CD4-positive, alpha-beta T cell treated with Interleukin-10 for 1 hour (primary cell): ENCODE data around the gene ZNF426.
"Not testable (repeated sequence)": the region's sequence is repeated elsewhere in the genome, so short reads cannot be mapped to it uniquely, and the experiment has no call there.

ENCODE experiments used
- DNase-seq: peaks from one replicate; pipeline ENCODE4 v3.0.0-alpha.2; 2020

Gene ZNF426

DNA sequence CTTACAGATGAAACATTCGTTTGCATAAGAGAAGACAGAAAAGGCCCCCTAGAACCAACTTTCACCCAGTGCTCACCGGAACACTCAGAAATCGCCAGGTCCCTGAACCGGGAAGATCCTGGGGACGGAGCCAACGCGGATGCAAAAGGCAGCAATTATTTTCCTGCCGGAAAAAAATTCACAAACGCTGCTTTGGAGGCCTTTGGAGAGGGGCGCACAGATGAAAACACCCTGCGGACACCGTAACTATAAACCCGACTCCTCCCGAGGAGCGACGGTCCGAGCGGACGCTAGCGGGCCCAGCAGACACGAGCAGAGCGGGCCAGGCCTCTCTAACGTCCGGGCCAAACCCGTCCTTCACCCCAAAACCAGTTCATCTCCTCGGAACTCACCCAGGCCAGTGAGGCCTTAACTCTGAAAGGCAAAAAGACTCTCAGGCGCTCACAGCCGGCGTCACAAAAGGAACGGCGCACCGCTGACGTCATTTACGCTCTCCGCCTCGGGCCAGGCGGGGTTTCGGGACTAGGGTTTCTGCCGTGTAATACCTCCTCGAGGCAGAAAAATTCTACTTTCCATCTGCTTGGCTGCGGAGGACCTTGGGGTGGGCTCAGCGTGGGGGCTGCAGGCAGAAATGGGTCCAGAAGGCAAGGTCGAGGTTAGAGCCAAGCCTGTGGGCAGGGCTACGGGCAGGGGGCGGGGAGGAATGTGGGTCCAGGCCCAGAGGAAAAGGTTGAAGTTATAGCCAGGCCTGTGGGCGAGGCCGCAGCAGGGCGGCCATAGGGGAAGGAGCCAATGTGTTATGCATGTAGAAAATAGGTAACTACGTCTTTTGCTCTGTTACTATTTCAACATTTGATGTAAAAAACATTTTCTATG, at the start of gene ZNF426:
Gene ZNF426, minus strand, starts transcription at position 463 of the 876 bp plus-strand sequence. CDS start 2,413 bp downstream, outside the sequence.
- DNase-seq: peak; percentile 87

GRCh38 chr19:9586764-9587163, 48.3 kb upstream of the ZNF426 start:
- peak; percentile 82 for DNase-seq

- DNase-seq: peak; percentile 85
These were observed 45.8 kb upstream of the ZNF426 start, which contains the start of gene ZNF121 for GRCh38 chr19:9584073-9584833. TSS of gene ZNF121 (minus strand) at chr19:9584504. CDS start at chr19:9568097, 16,407 bp downstream.

- not testable (repeated sequence) for DNase-seq
These were observed 43.8 kb upstream of the ZNF426 start for GRCh38 chr19:9582081-9582725.

DNA sequence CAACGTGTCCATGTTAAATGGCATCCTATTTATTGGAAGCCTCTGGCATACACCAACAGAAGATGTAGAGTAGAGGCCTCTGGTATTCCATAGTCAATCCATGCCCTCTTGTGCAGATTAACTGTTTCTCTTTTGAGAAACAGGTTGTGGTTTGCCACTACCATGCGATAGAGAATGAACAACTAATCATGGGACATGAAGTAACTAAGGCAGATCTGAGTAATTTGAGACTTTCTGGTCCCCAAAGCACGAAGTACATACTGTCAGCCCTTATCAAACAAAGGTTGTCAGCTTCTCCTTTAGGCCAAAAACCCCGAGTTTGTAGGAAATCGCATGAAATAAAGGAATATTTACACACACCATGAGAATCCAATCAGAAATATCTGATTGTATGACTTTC, 42.3 kb upstream of the ZNF426 start:
- DNase-seq: no peak

DNA sequence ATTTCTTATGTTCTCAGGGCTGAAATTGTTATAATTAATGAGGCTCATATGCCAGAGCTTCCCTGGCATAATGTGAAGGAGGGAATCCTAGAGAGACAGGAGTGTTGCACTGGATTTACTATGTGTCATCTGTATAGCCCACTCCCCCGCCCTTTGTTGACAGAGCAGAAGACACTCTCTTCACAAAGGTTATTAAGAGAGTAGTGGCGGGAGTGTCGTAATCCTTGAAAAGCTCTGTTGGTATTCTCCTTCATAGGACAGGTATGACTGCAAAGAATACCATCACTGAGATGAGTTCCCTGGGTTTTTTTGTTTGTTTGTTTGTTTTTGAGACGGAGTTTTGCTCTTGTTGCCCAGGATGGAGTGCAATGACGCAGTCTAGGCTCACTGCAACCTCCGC, 31.8 kb upstream of the ZNF426 start:
- DNase-seq: no peak

DNA sequence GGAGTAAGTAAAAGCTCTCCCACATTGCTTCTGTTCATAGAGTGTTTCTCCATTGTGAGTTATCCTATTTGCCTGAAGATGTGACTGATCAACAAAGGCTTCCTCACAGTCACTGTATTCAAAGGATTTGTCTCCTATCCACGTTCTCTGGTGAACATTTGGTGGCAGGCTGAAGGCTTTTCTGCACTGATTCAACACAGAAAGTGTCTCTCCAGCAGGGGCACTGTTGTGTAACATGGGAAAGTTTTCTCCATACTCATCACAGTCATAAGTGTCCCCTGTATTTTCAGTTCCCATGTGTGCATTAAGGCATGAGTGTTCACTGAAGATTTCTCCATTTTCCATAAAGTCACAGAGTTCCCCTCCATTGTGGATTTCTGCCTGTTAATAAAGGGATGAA, 28.3 kb upstream of the ZNF426 start:
- no peak for DNase-seq

- no peak for DNase-seq
These were observed 27.7 kb upstream of the ZNF426 start for GRCh38 chr19:9565900-9566705.

- DNase-seq: no peak
These were observed 14.3 kb upstream of the ZNF426 start for GRCh38 chr19:9552536-9553274.

GRCh38 chr19:9547870-9548269, 9.4 kb upstream of the ZNF426 start:
- DNase-seq: no peak

- DNase-seq: not testable (repeated sequence)
These were observed 2.8 kb upstream of the ZNF426 start for GRCh38 chr19:9541281-9541680.

DNA sequence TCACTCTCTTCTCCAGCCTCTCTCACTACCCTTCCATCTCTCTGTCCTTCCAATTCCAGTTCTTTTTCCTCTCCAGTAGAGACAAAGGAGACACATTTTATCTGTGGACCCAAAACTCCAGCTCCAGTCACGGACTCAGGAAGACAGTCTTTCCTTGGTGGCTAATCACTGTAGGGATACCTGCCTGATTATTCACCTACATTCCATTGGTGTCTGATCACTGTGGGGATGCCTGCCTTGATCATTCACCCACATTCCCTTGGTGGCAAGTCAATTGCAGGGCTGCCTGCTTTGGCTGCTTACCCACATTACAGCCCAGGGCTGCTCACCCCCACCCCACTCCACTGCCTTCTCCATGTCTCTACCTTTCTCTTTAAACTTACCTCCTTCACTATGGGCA, 1.5 kb upstream of the ZNF426 start:
- DNase-seq: not testable (repeated sequence)

DNA sequence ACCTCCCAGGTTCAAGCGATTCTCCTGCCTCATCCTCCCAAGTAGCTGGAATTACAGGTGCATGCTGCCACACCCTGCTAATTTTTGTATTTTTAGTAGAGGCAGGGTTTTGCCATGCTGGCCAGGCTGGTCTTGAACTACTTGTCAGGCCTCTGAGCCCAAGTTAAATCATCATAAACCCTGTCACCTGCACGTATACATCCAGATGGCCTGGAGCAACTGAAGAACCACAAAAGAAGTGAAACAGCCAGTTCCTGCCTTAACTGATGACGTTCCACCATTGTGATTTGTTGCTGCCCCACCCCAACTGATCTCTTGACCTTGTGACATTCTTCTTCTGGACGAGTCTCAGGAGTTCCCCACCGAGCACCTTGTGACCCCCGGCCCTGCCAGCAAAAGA, 756 bp upstream of the ZNF426 start:
- not testable (repeated sequence) for DNase-seq

DNA sequence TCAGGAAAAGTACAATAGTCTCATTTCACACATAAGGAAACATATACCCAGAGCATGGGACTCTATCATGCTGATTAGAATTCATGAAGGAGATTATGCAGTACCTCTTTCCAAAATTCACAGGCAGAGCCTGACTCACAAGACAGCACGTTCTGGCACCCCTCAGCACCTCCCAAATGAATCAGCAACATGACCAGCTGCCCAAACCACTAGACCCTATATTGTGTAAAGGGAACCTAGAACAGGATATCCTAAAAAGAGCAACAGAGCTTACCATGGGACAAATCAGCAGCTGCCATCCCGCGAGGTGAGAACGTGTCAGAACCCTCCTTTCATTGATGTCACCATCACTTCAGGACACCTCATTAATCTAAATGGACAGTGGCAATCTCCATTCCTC, 2.5 kb downstream of the ZNF426 start:
- no peak for DNase-seq

GRCh38 chr19:9531933-9532332, 6.5 kb downstream of the ZNF426 start:
- no peak for DNase-seq

- DNase-seq: no peak
These were observed 9.6 kb downstream of the ZNF426 start for GRCh38 chr19:9528757-9529336.

GRCh38 chr19:9523885-9524474, 14.5 kb downstream of the ZNF426 start:
- DNase-seq: no peak

GRCh38 chr19:9507285-9507684, 31.2 kb downstream of the ZNF426 start:
- DNase-seq: no peak

GRCh38 chr19:9500796-9501195, 37.6 kb downstream of the ZNF426 start:
- no peak for DNase-seq

DNA sequence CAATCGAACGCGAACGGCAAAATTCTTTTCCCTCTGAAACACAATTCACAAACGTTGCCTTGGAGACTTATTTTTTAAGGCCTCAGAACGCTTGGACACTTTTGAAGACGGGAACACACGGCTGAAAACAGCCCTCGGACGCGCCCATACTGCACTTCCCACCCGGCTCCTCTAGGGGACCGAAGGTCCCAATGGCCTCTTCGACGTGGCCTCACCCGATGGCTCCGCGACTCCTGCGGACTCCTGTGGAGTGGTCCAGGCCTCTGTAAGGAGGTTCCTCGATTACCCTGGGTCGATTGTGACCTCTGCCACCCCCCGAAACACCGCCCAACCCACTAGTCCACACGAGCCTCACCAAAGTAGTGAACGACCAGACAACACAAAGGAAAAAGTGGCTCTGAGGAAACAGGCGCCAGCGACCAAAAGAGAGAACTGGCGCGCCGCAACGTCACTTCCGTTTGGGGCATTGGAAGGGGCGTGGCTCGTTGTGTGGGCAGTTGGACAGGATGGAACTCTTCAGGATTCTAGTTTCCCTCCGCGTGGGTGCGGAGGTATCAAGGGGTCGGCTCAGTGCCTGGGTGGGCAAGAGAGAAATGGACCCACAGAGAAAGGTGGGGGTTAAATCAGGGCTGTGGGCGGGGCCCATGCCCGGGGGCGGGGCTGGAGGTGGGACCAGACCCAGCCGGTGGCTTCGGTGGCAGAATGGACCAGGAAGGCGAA, 40.1 kb downstream of the ZNF426 start, which contains the start of gene ZNF560:
Gene ZNF560, minus strand, starts transcription at position 434 of the 720 bp plus-strand sequence. CDS start 23,303 bp downstream, outside the sequence.
- no peak for DNase-seq
